HG03135 (cell line): ENCODE results near the gene PIGB.
A peak's percentile ranks its signal among the peaks of the same experiment; 100 is the strongest.
"Not testable (repeated sequence)": the region's sequence is repeated elsewhere in the genome, so short reads cannot be mapped to it uniquely, and the experiment has no call there.

Experiments
- ATAC-seq: cut with Tn5 transposase; IDR thresholded peaks from one replicate; pipeline ENCODE4 v1.9.1; 2021; ENCODE audit warnings: mild to moderate bottlenecking, moderate library complexity; ENCODE audit not compliant: unreplicated experiment

Gene PIGB

DNA sequence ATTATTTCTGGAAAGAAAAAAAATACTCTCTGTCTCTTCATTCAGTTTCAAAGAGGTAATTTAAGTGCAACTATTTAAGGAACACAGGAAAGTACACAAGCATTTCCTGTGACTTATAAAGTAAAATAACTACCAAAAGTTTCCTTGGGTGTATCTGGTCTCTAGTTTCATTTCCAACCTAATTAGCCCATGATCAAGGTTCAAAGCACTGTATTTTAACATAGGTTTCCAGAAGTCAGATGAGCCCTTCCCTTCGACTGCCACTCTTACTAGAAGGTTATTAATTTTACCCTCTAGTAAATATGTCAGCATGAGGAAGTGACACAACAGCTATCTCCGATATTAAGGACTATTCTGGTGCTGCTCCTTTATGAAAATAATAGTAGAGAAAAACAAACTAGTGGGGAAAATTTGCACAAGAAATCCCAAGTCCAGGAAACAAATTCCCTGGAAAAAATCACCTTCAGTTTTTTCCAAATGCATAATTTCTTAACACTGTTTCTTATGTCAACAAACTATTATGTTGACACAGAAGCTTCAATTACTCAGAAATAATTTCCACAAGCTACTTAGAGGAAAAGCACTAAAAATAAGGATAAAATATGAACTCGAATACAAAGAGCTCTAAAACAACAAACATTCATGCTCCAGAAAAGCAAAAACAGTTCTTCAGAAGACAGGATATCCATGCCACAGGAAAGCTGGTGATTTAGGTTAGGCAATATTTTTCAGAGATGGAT, 53.8 kb downstream of the PIGB start:
- ATAC-seq: no peak

DNA sequence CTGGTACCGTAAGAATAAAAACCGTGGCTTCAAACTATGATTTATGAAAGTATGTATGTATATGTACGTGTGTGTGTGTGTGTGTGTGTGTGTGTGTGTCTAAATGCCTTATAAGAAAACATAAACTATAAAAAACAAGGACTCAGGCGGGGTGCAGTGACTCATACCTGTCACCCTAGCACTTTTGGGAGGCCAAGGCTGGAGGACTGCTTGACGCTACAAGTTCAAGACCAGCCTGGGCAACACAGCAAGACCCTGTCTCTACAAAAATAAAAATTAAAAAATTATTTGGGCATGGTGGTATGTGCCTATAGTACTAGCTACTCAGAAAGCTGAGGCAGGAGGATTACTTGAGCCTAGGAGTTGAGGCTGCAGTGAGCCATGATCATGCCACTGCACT, 60.1 kb downstream of the PIGB start:
- ATAC-seq: no peak

GRCh38 chr15:55381595-55381994, 62.6 kb downstream of the PIGB start:
- ATAC-seq: no peak

DNA sequence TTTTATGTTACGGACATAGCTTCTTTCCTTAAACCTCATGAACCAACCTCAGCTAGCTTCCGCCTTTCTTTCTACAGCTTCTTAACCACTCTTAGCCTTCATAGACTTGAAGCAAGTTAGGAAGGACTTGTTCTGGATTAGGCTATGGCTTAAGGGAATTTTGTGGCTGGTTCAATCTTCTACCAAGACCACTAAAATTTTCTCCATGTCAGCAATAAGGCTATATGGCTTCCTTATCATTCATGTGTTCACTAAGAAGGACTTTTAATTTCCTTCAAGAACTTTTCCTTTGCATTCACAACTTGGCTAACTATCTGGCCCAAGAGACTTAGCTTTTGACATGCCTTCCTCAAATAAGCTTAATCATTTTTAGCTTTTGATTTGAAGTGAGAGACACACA, 64.7 kb downstream of the PIGB start:
- ATAC-seq: no peak

DNA sequence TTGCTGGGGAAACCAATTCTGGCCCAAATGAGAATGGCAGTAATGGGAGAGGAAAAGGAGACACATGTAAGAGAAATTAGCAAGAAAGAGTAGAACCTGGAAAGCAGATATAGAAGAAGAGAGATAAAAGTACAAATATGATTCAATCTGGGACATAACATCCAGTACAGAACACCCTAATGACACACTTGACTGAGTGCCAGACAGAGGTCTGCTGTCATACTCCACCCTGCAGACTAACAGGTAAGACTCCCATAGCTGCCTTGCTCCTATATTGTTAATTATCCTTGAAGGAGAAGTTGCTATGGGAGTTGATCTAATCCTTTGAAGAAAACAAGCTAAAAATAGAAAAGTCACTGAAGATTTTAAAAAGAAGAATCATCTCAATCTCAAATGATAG, 68.0 kb downstream of the PIGB start:
- ATAC-seq: no peak

DNA sequence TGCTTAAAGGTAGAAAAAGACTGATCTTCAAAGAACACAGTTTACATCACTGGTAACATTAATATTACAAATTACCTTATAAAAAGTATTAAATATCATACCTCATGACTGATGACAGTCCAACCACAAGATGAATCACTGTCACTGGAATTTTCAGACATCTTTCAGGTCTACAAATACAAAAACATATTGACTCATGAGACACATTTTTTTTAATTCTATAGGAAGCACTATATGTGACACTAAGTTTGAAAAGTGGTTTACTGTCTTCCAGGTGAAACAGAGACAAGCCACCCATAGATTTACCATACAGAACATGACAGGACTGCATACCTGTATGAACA, 70.2 kb downstream of the PIGB start:
- ATAC-seq: no peak

DNA sequence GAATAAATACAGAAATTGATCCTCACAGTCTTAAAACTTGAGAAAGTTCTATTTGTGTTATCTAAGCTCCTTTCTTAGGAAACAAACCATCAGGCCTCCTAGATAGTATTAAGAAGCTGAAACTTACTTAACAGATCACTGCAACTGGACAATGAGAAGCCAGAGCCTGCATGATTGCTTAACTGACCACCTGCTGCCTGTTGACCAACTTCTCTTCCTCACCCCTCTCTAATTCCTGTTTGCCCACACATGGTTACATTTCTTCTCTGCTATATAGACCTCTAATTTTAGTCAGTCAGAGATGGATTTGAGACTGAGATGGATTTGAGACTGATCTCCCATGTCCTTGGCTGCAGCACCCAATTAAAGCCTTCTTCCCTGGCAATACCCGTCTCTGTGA, 75.7 kb downstream of the PIGB start:
- ATAC-seq: no peak

DNA sequence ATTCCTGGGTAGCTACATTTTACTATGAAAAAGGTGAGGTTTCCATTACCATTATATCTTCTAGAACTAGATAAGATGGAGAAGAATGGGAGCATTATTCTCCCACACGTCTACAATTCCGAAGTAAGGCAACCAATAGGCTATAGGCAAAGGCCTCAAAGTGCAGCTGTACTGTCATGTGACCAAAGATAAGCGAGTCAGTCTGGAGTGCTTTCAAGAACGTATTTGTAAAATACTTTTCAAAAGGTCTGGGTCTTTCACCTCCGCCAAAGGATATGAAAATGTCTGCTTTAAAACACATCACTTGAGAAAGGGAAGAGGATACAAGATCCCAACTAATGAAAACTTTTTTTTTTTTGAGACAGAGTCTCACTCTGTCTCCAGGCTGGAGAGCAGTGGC, 79.2 kb downstream of the PIGB start:
- ATAC-seq: no peak

GRCh38 chr15:55400050-55400449, 81.0 kb downstream of the PIGB start:
- not testable (repeated sequence) for ATAC-seq

- no peak for ATAC-seq
These were observed 82.8 kb downstream of the PIGB start for GRCh38 chr15:55401786-55402246.

- peak; percentile 51 for ATAC-seq
These were observed 83.7 kb downstream of the PIGB start for GRCh38 chr15:55402707-55403106.

DNA sequence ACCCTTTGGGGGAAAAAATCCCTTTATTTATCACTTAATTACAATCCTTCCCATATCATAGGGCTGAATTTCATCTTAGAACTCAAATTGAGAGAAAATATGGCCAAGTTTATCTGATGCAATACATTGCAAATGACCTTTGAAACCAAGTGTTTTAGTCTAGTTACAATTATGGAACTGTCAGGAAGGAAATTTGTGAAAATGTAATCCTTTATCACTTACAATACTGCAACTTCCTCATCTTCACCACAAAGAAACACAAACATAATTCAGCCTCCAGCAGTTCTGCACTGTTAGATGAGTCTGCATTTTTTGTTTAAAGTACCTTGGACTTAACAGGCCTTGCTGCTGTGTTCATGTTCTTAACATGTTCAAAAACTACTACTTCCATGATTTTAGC, 84.5 kb downstream of the PIGB start:
- no peak for ATAC-seq
